SW480 (cell line): ENCODE results near the gene MANBA.
A peak's percentile ranks its signal among the peaks of the same experiment; 100 is the strongest.
"Not testable (repeated sequence)": the region's sequence is repeated elsewhere in the genome, so short reads cannot be mapped to it uniquely, and the experiment has no call there.

Source experiments
- DNase-seq: peaks from one replicate; pipeline ENCODE4 v3.0.0-alpha.2; 2016; ENCODE audit warnings: low spot score

MANBA gene

DNA sequence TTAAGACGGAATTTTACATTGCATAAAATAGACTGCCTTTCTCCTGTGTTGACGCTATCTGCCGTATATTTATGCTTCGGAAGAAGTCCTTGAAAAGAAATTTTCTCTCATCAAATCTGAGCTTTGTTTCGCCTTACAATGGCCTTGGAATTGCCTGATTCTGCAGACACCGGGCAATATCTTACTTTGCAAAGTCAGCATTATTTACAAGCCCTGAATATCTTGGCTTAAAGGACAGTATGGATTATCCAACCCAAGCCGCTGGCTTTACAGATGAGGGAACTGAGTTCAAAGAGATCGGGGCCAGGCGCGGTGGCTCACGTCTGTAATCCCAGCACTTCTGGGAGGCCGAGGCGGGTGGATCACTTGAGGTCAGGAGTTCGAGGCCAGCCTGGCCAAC, 1.1 kb upstream of the MANBA start:
- no peak for DNase-seq

DNA sequence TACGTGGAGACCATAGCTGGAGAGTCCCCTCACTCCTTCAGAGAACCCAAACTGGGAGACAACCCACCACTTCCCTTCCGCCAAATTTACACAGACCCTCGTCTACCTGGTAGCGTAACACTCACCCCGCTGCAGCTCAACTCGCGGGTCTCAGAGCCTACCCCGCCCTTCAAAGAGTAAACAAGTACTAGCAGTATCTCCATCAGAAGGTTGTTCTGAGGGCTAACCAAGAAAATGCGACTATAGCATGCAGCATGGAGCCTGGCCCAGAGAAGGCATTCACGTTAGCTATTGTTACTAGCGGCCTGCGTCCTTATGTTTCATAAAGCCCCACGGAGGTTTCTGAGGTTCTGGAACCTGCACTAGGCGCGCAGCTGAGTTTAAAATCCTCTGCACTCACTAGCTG, 531 bp upstream of the MANBA start:
- DNase-seq, result peak; percentile 11

DNA sequence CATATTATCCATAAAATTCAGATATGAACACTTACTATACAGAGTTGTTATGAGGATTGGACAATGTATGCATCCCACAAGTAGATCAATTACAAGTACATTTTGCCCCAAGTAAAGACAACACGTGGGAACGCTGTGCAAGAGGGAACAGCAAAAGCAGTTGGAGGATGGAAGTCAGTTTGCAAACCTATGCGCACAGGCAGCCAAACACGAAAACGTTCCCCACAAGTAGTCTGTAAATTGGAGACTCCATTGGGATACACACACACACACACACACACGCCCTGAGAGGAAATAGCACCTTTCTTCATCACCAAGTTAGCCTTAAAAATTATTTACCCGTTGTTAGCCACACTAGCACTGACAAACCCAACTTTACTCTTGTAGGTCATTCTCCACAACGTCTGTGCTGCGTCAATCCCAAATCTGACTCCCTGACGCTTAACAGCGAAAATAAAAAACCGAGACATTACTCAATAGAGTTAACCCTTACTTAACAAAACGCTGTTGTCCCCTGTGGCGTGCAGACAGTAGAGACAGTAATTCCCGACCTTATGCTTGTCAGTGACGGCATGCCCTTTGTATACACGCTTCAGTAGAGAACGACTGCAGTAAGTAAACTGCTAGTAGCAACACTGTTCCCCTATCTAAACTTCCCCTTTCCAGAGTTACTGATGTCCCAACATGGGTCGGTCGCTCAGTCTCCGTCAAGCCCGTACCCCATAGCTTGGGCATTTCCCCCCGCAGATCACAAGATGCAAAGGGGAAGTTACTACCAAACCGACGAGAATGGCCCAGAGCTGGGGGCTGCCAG, 730 bp downstream of the MANBA start:
- DNase-seq, result peak; percentile 59

DNA sequence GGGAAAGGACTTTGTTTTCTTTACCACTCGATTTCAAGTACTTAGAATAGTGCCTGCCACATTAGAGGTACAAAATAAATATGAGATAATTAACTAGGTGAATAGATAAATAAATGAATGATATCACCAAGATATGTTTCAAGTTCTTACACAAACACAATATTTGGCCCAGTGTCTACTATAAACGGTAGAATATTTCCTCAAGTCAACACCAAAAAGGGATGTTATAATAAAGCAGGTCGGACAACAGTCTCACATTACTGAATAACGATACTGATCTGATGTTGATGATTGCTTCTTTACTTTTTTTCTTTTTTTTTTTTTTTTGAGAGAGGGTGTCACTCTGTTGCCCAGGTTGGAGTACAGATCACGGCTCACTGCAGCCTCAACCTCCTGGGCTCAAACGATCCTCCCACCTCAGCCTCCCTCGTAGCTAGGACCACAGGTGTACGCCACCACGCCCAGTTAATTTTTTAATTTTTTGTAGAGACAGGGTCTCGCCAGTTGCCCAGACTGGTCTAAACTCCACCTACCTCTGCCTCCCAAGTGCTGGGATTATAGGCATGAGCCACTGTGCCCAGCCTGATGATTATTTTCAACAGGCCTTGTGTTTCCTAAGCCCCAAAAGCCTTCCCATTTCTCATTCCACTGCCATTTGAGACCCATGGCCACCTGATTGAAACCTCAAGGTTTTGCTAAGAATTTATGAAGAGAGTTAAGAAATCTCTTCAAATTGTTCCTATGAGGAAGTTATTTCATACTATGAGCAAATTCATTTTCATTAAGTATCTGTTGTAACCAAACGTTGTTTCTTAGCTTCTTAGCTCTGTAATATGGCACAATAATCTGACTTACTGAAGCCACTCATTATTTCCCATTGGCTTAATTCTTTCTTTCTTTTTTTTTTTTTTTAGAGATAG, 2.3 kb downstream of the MANBA start:
- DNase-seq, result no peak

DNA sequence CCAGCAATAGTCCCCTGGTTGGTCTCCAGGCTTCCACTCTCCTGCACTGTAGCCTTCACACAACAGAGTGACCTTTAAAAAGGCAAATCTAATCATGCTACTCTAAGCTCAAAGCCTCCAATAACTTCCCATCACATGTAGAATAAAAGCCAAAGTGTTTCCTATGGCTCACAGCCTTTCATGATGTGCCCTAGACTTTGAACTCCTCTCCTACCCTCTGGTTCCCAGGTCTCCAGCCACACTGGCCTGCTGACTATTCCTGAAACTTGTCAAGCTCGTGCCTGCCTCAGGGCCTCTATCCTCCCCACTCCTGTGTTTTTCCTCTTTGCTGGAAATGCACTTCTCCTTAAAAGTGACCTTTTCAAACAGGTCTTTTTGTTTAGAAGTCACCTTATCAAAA, 3.1 kb downstream of the MANBA start:
- DNase-seq, result no peak

DNA sequence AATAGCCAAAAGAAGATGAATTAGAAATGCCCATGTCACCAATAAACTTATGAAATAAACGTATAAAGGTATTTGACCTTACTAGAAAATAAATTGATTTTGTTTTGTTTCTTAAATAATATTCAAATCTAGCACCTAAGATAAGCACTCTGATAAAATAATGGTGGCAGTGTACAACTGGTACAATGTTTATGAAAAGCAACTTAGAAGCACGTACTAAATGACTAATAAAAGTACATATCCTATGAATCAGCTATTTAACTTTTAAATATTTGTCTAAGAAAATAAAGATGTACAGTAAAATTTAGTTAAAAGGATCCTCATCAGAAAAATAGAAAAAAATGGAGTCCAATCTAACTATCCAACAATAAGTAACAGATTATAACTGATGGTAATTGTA, 6.7 kb downstream of the MANBA start:
- DNase-seq, result no peak

DNA sequence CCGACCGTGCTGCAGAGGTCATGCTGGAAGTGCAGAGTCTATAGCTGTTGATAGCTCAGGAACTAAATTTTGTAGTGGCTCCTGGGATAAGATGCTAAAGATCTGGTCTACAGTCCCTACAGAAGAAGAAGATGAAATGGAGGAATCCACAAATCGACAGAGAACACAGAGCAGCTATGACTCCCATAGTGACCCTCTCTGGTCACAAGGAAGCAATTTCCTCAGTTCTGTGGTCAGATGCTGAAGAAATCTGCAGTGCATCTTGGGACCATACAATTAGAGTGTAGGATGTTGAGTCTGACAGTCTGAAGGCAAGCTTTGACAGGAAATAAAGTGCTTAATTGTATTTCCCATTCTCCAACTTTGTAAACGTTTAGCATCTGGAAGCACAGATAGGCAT, 8.8 kb downstream of the MANBA start:
- DNase-seq, result no peak

DNA sequence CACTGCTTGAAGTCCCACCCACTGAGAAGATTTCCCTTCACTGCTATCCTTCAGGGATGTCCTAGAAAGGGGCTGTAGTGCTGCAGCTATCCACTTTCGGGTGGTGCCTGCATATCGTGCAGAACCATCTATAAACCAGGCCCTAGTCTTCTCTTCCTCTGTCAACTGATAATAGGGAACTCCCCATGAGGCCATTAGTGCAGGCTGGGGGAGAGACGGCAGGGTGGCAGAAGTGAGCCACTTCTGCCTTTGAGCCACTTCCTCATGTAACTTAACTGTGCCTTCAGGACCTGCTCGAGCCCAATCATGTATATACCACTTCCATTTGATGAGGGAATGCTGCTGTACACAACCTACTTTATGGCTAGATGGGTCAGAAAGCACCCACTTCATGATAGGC, 17.4 kb downstream of the MANBA start:
- not testable (repeated sequence) for DNase-seq

DNA sequence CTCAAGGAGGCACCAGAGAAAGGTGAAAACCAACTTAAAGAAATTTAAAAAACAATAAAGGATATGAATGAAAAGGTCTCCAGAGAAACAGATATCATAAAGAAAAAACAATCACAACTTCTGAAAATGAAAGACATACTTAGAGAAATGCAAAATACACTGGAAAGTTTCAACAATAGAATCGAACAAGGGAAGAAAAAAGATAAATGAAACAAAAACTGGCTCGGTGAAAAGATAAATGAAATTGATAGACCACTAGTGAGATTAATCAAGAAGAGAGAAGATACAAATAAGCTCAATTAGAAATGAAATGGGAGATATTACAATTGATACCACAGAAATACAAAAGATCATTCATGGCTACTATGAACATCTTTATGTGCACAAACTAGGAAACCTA, 22.0 kb downstream of the MANBA start:
- not testable (repeated sequence) for DNase-seq

DNA sequence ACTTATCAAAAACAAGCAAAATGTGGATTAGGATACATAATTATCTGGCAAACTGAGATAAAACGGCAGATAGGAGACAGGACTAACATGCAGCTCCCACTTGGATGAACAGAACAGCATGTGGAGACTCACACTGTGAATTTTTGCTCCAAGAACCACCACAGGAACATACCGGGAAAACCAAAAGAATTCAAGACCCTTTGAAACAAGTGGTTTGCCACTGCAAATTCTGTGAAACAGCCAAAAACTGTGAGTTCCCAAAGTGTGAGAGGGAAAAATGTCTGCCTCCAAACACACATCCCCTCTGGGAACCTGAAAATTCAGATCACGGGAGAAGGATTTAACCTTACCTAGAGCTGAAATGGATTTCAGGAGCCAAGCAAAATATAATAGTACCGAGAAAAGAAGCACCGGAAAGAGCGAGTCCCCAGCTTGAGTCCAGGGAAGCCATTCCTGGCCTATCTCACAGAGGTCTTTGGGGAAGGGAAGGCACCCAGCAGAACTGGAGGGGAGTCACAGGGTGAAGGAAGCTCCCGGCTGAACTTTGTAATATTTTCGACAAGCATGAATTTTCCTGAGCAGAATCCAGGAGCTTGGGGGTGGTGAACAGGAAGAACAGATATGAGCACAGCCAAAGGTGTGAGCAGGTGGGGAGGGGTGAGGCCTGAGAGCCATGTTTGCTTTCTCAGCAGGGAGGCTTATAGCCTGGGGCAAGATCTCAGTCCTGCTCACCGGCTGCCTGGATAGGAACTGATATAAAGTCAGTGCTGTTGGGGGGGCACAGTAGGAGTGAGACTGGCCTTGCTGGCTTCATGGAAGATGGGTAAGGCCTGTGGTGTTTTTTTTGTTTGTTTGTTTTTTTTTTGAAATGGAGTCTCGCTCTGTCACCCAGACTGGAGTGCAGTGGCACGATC, 23.9 kb downstream of the MANBA start:
- no peak for DNase-seq

DNA sequence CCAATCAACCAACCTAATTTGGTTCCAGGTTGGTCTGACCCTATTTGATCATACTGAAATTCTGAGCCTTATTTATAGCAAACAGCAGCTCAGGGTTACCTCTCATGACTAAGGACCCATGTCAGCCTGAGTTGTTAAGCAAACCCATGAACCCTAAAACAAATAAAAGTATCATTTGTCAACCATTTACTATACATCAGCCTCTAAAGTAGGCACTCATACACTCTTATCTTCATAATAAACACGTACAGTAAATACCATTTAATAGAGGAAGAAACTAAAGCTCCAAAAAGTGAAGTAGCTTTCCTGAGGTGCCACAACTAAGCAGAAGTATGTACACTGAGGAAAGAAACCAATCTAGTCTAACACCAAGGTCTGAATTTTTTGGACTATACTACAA, 25.2 kb downstream of the MANBA start:
- no peak for DNase-seq

DNA sequence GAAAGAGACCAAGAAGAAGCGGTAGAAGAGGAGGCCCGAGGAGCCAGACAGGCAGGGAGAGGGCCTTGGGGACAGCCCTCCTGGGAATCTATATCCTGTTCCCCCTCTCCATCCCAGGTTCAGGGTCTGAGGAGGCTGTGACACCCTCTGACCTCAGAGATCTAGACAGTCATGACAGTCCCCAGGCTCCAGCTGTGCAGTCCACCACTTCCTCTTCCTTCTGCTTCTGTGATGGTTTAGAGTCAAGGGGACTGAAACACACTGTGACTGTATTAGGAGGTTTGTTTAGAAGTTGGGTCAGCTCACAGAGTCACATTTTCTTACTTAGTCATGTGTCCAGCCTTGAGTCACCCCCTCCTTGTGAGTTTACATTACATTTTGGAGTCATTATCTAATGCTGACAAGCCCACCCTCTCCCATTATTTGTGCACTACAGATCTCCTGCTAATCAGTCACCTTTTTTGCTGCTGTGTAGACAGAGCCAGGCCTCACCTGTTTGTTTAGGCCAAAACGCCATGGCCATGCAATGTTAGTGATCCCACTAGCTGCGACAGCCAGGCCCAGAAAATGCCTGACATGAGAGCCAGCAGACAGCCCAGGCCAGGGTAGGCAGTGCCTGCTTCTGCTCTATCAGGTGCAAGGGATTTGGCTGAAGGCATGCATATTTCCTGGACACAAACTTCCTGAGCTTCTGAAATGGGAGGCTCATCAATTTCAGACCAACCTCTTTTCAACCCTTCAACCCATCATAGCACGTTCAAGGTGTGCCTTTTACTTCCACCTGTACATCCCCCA, 26.0 kb downstream of the MANBA start:
- DNase-seq, result no peak

DNA sequence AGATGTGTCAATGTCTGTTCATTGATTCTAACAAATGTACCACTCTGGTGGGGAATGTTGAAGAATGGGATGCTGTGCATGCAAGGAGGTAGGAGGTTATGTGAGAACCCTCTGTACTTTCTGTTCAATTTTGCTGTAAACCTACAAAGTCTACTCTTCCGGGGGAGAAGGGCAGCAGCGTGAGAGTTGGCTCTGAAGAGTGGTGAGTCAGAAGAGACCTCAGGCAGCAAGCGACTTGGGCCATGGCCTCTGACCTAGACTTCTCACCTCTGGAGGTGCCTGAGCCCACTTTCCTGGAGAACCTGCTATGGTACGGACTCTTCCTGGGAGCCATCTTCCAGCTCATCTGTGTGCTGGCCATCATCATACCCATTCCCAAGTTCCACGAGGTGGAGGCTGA, 26.7 kb downstream of the MANBA start:
- no peak for DNase-seq

DNA sequence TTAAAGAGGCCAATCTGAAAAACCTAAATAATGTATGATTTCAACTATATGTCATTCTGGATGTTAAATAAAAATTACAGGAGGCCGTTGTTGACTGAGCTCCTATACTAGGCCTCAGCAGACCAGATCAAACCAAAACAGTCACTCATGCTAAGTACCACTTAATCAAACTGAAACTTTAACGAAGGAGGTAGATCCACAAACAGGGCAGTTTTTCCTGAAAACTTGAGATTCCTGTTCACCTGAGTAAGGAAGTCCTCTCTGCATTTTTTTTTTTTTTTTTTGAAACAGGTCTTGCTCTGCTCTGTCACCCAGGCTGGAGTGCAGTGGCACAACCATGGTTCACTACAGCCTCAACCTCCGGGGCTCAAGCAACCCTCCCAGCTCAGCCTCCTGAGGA, 27.7 kb downstream of the MANBA start:
- no peak for DNase-seq

DNA sequence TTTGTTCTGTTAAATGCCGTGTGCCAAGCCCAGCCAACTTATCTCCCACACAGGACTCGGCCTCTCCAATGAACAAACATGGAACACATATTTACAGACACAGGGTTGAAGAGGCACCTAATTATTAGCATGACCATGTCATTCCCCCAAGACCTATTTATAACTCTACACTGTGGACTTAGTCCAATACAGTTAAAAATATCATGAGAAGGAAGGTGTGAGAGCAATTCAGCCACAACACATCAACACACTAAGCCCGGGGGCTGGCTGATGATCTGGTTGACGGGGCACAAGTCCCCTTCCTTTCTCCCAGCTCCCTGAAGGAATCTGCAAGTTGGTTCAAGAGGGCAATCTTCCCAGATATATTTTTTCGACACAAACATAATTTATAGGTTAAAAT, 28.1 kb downstream of the MANBA start:
- no peak for DNase-seq

DNA sequence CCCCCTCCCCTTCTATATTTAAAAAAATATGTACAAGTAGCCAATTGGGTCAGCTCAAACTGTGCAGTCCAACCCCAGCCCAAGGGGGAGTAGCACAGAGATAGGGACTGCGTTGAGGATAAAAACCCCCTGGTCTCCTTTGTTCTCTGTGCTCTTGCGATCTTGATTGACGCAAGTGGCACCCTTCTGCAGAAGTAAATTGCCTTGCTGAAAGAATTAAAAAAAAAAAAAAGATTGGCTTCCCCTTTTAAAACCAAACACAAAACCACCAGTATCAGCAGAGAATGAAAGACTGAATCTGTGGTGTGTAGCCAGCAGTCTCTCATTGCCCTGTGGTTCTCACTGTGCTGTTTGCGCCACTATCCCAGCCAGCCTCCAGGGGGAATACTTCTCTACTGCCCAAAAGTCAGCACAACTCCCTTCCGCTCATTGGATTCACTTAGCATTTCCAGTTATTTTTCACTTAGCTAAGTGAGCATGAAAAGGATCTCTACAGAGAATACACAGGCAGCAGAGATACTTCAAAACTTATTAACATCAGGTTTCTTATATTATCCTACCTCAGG, 29.7 kb downstream of the MANBA start:
- no peak for DNase-seq

DNA sequence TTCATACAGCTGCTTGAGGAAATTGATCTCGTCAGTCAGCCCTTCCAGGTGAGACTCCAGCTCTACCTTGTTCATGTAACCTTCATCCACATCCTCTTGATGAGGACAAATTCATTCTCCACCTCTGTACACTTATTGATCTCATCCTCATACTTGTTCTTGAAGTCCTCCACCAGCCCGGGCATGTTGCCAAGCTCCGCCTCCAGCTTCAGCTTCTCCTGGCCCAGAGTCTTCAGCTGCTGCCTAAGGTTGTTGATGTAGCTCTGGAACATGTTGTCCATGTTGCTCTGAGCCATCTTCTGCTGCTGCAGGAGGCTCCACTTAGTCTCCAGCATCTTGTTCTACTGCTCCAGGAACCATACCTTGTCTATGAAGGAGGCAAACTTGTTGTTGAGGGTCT, 31.3 kb downstream of the MANBA start:
- not testable (repeated sequence) for DNase-seq

DNA sequence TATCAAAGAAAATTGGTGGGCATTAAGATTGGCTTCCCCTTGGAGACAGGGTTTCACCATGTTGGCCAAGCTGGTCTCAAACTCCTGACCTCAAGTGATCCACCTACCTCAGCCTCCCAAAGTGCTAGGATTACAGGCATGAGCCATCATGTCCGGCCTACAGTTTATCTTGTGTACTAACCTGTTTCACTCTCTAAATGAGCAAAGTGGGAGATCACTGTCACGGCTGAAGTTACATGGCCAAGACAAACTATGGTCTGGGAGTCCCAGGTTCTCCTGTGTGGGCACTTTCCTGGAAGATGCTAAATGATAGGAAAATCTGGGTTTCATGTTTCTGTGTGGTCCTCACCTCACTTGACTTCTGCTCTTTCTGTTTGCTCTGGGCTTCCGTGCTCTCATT, 33.8 kb downstream of the MANBA start:
- DNase-seq, result not testable (repeated sequence)

DNA sequence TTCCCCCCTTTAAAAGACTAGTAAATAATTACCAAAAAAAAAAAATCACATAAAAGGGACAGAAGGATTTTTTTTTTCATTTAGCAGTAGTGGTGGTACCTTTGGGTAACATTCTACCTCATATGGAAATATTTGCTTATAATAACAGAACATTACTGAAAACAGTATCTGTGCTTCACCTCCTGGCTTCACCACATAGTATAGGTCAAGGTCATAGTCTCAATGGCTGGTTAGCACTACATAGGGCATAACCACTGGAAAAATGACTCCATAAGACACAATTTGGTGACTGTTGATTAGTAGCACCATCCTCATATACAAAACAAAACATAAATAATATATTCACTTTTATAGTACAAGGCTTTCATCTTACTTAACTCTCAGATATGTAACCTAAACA, 34.7 kb downstream of the MANBA start:
- DNase-seq, result no peak

DNA sequence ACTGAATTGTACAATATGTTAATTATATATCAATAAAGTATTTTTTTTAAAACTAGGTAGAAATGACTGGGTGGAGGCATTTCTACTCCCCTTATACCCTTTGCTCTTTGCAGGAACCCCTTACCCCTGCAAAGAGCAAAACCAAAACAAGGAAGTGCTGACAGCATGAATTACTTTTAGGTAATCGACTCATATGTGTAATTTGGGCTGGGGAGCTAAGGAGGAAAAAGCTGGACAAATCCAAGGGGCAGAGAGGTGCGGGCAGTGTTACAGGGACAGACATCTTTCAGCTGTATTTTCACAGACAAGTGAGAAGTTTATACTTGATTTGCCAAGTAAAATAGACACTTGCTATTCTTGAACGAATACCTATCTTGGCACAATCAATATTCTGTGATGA, 35.5 kb downstream of the MANBA start:
- no peak for DNase-seq

DNA sequence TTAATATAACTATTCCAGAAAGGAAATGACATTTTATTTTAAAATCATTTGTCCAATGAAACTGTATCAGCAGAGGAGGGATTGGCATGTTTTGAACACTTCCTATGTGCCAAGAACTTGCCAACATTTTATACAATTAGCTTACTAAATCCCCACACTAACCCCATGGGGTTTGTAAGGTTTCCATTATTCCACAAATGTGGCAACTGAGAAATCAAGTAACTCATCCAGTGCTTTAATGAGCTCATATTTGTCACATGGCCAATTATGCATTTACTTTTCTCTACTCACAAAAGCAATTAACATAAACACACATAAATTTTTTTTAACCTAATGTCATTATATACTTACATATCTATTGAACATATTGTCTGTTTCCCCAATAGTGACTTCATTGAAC, 37.3 kb downstream of the MANBA start:
- DNase-seq, result no peak
